ENCODE data around the gene SCML1.

Gene SCML1

DNA sequence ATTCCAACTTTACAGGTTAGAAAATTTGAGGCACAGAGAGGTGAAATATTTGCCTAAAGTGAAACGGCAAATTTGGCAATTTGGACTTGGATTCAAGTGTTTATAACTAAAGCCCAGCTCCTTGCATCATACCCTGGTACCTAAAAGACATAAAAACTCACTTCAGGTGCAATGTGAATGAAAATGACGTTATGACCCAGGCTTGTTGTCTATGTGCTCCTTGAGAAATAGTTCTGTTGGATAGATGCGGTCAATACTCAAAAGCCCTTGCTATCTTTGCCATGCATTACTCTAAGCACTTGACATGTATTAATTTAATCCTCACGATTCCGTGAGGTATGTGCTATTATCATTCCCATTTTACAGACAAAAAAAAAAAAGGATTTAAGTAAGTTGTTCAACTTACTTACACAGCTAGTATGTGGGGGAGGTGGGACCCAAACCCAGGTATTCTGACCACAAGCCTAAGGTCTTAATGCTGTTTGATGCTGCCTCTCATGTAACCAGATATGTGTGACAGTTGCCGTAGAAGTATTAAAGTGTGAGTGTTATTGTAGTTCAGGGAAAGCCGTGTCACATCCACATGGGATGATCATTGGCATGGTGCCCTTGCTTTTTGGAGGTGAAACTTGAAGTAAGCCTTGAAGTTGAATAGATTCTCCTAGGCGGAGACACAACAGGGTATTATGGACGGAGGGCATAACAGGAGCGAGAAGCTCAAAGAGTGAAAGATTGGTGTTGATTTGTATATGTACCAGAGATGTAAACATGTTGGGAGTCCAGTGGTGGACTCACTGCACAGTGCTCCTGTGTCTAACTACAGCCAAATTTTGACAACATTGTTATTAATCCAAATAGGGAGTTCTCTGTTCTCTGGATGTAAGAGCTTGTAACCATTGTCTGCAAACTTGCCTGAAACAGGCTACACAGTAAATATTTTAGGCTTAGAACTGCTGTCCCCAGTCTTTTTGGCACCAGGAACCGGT lies 3.1 kb downstream of the SCML1 start:
- no peaks in the 10 kb centered on the region for H3K27me3 ChIP-seq (replicated peaks)

DNA sequence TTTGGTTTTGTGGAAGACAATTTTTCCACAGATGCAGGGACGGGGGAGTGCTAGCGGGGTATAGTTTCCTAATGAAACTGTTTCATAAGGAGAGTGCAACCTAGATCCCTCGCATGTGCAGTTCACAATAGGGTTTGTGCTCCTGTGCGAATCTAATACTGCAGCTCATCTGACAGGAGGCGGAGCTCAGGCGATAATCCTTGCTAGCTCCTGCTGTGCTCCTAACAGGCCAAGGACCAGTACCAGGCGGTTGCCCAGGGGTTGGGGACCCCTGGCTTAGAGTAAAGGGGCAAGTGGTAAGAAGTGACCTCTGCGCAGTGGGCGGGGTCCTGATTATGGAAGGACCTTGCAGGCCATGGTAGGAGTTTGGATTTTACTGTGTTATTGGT lies 3.8 kb downstream of the SCML1 start:
- Histone ChIP-seq H3K36me3 (replicated peaks) (no peaks in the 10 kb centered on the region), H3K27ac (no peak overlapping the region), H3K27me3 (replicated peaks) (no peaks in the 10 kb centered on the region), H3K4me3 (ENCODE audit: low read depth, low read length) (no peak overlapping the region)
- DNase-seq: no peak
- TF ChIP-seq, protein P1, sequence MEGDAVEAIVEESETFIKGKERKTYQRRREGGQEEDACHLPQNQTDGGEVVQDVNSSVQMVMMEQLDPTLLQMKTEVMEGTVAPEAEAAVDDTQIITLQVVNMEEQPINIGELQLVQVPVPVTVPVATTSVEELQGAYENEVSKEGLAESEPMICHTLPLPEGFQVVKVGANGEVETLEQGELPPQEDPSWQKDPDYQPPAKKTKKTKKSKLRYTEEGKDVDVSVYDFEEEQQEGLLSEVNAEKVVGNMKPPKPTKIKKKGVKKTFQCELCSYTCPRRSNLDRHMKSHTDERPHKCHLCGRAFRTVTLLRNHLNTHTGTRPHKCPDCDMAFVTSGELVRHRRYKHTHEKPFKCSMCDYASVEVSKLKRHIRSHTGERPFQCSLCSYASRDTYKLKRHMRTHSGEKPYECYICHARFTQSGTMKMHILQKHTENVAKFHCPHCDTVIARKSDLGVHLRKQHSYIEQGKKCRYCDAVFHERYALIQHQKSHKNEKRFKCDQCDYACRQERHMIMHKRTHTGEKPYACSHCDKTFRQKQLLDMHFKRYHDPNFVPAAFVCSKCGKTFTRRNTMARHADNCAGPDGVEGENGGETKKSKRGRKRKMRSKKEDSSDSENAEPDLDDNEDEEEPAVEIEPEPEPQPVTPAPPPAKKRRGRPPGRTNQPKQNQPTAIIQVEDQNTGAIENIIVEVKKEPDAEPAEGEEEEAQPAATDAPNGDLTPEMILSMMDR (IDR thresholded peaks at IDR 0.05; ENCODE audit: low read depth, low read length, missing control alignments): no peak
- in situ Hi-C loops (cut with HindIII; ENCODE audit: low pct_ligation_motif_present, low sequenced_read_pairs): no loop called here

More for the DNA sequence above, 3.1 kb downstream of the SCML1 start:
- DNase-seq: no peak
- in situ Hi-C loops (cut with HindIII; ENCODE audit: low pct_ligation_motif_present, low sequenced_read_pairs): no loop called here
- H3K4me3 ChIP-seq (ENCODE audit: low read depth, low read length): no peak overlapping the region
- H3K36me3 ChIP-seq (replicated peaks): no peaks in the 10 kb centered on the region
- H3K27ac ChIP-seq: no peak overlapping the region
- TF ChIP-seq, protein P1 (IDR thresholded peaks at IDR 0.05; ENCODE audit: low read depth, low read length, missing control alignments): no peak

DNA sequence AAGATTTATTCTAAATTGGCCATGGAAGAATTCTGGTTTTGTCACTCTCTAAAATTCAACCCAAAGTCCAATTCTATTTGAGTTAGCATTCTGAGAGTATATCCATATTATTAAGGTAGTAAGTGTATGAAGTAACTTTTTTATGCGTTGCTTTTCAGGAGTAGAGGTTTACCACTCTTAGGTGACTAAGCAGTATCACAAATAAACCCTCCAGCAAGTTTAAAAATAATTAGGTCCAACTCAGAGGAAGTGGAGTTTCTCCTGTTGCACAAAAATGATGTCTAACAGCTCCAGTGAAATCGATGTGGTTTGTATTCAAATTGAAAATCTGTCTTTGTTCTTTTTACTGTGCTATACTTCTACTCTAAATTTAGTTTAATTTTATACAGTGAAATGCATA lies 6.6 kb downstream of the SCML1 start:
- no peak overlapping the region for H3K27ac ChIP-seq
- no peaks in the 10 kb centered on the region for H3K36me3 ChIP-seq (replicated peaks)
- no peak for DNase-seq
- in situ Hi-C loops (cut with HindIII; ENCODE audit: low pct_ligation_motif_present, low sequenced_read_pairs): no loop called here
- H3K4me3 ChIP-seq (ENCODE audit: low read depth, low read length): no peak overlapping the region
- TF ChIP-seq, protein P1 (IDR thresholded peaks at IDR 0.05; ENCODE audit: low read depth, low read length, missing control alignments): no peak
- no peaks in the 10 kb centered on the region for H3K27me3 ChIP-seq (replicated peaks)

DNA sequence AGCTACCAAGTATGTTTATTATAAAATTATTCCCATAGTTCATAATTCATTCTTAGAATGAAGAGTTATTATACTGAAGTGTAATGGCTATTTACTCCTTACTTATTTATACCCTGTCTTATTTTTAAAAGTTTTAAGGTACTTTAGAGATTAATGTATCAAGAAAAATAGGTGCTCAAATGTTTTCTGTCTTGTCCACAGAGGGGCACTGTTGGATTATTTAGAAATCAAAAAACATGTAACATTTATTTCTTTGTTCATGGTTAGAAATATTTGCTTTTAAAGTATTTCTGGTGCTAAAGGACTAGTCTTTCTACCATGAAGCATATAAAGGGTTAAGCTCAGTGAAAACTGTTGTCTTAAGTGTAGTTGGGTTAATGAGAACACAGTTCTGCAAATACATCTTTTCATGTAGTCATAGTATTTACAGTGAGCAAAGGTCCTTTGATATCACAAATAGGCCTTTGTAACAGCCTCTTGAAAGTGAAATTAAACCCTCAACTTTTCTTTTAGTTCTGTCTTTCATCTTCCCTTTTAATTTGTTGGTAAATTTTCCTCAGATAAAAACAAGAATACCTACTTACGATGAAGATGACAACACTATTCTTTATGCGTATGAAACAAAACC lies 7.7 kb downstream of the SCML1 start:
- Histone ChIP-seq H3K27me3 (replicated peaks) (no peaks in the 10 kb centered on the region), H3K27ac (no peak overlapping the region), H3K4me3 (ENCODE audit: low read depth, low read length) (no peak overlapping the region), H3K36me3 (replicated peaks) (no peaks in the 10 kb centered on the region)
- TF ChIP-seq, protein P1 (IDR thresholded peaks at IDR 0.05; ENCODE audit: low read depth, low read length, missing control alignments): no peak
- in situ Hi-C loops (cut with HindIII; ENCODE audit: low pct_ligation_motif_present, low sequenced_read_pairs): no loop called here
- DNase-seq: no peak

DNA sequence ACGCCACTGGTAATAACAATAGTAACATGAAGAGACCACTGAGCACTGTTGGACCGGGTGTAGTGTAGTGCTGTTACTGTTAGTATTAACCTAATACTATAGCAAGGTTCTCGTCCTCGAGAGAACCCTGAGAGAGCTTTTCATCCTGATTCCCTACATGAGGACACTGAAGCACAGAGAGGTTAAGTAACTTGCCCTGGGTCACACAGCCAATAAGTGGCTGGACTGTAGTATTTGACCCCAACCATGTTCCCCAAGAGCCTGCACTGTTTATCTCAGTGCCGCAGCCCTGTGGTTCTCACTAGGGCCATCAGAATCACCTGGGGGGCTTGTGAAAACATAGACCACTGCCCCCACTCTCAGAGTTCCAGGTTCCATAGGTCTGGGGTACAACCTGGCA lies 10.4 kb downstream of the SCML1 start:
- no peaks in the 10 kb centered on the region for H3K27me3 ChIP-seq (replicated peaks)
- H3K36me3 ChIP-seq (replicated peaks): no peaks in the 10 kb centered on the region
- in situ Hi-C loops (cut with HindIII; ENCODE audit: low pct_ligation_motif_present, low sequenced_read_pairs): no loop called here
- DNase-seq: no peak
- no peak overlapping the region for H3K4me3 ChIP-seq (ENCODE audit: low read depth, low read length)
- TF ChIP-seq, protein P1 (IDR thresholded peaks at IDR 0.05; ENCODE audit: low read depth, low read length, missing control alignments): no peak
- H3K27ac ChIP-seq: no peak overlapping the region

Measured in brain microvascular endothelial cell (primary cell).